ENCODE measurements around the gene PLA2G6. TPM values are rescaled to one million over a fixed set of nuclear protein-coding genes. Genes with fewer than 3 reads are reported as not detected.

Gene PLA2G6
- total RNA-seq, 2 donors from 2014 or later: 61.5 to 138 TPM

DNA sequence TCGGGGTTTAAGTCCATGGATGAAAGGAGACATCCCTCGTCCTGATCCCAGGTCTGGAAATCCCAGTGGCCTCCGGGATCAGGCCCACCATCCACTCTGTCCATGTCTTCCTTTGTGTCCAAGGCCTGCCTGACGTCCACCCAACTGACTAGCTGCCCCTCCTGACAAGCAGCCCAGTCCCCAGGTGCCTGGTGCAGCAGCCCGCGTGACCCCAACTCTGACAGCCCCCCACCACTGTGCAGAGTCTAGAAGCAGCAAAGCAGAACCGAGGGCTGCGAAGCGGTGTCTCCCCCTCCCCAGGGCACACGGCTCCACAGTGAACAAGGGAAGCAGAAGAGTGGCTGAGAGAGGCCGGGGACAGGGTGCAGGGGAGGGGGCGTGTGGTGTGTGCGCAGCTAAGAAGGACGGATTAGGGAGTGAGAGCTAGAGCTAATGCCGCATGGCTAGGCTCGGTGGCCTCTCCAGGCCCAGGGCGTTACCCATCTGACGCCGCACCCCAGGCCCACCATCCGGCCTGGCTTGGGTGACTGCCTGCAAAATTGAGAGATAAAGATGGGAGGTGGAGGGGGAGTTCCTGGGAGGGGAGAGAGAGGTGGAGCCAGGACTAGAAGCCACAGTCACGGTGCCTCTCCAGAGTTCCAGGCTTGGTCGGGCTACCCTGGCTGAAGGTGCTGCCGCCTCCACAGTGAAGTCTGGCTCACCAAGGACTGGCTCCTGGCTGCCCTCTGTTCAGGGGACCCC is 54.5 kb downstream of the PLA2G6 start:
- Histone ChIP-seq H3K27ac (no peak overlapping the region), H3K36me3 (no peaks in the 10 kb centered on the region), H3K27me3 (replicated peaks; ENCODE audit: insufficient read depth) (no peaks in the 10 kb centered on the region), H3K4me1 (replicated peaks) (no peaks in the 10 kb centered on the region), H3K4me3 (no peak overlapping the region), H3K9me3 (no peaks in the 10 kb centered on the region)
- intact Hi-C loops (cut with DNase I): no loop called here
- TF ChIP-seq POLR2AphosphoS5 (IDR thresholded peaks at IDR 0.05): no peak
- TF ChIP-seq, protein P1, sequence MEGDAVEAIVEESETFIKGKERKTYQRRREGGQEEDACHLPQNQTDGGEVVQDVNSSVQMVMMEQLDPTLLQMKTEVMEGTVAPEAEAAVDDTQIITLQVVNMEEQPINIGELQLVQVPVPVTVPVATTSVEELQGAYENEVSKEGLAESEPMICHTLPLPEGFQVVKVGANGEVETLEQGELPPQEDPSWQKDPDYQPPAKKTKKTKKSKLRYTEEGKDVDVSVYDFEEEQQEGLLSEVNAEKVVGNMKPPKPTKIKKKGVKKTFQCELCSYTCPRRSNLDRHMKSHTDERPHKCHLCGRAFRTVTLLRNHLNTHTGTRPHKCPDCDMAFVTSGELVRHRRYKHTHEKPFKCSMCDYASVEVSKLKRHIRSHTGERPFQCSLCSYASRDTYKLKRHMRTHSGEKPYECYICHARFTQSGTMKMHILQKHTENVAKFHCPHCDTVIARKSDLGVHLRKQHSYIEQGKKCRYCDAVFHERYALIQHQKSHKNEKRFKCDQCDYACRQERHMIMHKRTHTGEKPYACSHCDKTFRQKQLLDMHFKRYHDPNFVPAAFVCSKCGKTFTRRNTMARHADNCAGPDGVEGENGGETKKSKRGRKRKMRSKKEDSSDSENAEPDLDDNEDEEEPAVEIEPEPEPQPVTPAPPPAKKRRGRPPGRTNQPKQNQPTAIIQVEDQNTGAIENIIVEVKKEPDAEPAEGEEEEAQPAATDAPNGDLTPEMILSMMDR (IDR thresholded peaks at IDR 0.05): no peak
- no peak for DNase-seq (ENCODE audit: low spot score)
- 90% methylated on average over 23 of the region's 23 CpGs for WGBS

DNA sequence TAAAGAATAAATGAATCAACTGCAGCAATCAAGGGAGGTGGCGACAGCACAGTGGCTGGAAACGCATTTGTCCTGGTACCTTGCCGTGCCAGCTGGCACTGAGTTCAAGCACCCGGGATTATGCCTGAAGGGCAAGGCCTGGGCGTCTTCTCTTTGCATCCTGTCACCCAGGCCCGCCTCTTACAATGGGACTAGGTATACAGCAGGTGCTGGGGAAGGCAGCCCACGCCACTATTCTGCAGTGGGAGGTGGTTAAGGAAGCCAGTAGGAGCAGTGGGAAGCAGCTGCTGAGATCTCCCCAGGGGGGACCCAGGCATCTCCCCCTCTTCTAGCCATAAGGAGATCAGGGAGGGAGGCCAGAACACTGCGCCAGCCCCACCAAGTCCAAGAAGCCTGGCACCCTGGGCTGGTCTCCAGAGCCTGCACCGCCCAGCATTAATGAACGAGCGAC is 55.9 kb downstream of the PLA2G6 start:
- Histone ChIP-seq H3K27me3 (replicated peaks; ENCODE audit: insufficient read depth) (no peaks in the 10 kb centered on the region), H3K4me1 (replicated peaks) (no peaks in the 10 kb centered on the region), H3K4me3 (no peak overlapping the region), H3K36me3 (no peaks in the 10 kb centered on the region), H3K27ac (no peak overlapping the region), H3K9me3 (no peaks in the 10 kb centered on the region)
- WGBS: 64% methylated on average over 11 of the region's 11 CpGs
- intact Hi-C loops (cut with DNase I): no loop called here
- TF ChIP-seq POLR2A (IDR thresholded peaks at IDR 0.05): no peak
- TF ChIP-seq, protein P1 (IDR thresholded peaks at IDR 0.05): no peak
- no peak for TF ChIP-seq POLR2AphosphoS5 (IDR thresholded peaks at IDR 0.05)
- DNase-seq (ENCODE audit: low spot score): no peak

DNA sequence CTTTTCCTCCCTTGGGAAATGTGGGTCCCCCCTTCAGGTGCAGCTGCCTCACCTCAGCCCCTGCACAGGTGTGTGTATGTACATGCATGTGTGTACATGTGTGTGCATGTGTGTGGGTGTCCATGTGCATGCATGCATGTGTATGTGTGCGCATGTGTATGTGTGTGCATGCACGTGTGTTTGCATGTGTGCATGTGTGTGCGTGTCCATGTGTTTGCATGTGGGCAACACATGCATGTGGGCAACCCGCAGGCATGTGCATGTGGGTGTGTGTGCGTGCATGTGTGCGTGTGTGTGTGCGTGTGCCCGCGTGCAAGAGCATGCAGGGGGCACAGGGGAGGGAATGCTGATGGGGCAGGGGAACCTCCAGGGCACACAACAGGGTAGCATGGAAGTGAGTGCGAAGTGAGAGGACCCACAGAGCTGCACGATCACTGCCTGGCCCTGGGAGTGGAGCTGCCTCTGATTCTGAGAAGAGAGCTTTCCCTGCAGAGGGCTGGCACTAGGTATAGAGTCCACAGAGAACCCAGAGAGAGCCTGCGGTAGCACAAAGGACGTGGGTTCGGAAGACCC is 56.5 kb downstream of the PLA2G6 start:
- 93% methylated on average over 14 of the region's 14 CpGs for WGBS
- H3K4me3 ChIP-seq: no peak overlapping the region
- H3K4me1 ChIP-seq (replicated peaks): no peaks in the 10 kb centered on the region
- no peak for DNase-seq (ENCODE audit: low spot score)
- intact Hi-C loops (cut with DNase I): no loop called here
- no peaks in the 10 kb centered on the region for H3K27me3 ChIP-seq (replicated peaks; ENCODE audit: insufficient read depth)
- TF ChIP-seq, protein P1 (IDR thresholded peaks at IDR 0.05): no peak
- TF ChIP-seq POLR2A (IDR thresholded peaks at IDR 0.05) (no peak), POLR2AphosphoS5 (IDR thresholded peaks at IDR 0.05) (no peak)
- no peak overlapping the region for H3K27ac ChIP-seq
- no peaks in the 10 kb centered on the region for H3K36me3 ChIP-seq
- no peaks in the 10 kb centered on the region for H3K9me3 ChIP-seq

DNA sequence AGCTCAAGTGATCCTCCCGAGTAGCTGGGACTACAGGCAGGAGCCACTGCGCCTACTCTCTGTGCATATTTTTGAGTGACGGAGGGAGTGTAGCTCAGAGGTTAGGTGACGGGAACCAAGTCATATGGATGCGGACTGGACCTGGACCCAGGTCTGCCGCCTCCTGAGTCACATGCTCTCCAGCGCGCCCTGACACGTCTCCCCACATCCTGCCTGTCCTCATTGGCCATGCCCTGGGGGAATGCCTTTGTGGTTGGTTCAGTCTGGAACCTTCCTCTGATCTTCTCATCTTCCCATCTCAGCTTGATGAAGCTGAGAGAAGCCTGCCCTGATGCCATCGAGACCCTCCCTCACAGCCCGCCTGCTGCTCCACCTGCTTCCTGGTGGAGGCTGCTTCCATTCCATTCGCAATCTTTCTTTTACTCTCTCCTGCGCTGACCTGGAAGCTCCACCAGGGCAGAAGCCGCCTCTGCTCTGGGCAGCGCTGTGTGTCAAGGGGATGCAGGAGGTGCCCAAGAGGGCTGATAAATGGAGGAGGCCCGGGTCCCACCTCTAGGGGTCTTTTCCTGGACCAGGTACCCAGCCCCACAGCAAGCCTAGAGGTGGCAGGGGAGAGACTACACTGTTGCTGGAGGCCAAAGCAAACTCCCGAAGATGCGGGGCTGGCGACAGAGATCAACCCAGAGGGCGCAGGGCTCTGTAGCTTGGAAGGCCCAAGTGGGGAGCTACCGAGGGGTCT is 57.2 kb downstream of the PLA2G6 start:
- no peaks in the 10 kb centered on the region for H3K36me3 ChIP-seq
- no peak for DNase-seq (ENCODE audit: low spot score)
- TF ChIP-seq POLR2A (IDR thresholded peaks at IDR 0.05): no peak
- no peak for TF ChIP-seq POLR2AphosphoS5 (IDR thresholded peaks at IDR 0.05)
- TF ChIP-seq, protein P1 (IDR thresholded peaks at IDR 0.05): no peak
- WGBS: 78% methylated on average over 21 of the region's 21 CpGs
- no peaks in the 10 kb centered on the region for H3K9me3 ChIP-seq
- no peaks in the 10 kb centered on the region for H3K4me1 ChIP-seq (replicated peaks)
- no peak overlapping the region for H3K27ac ChIP-seq
- intact Hi-C loops (cut with DNase I): no loop called here
- no peaks in the 10 kb centered on the region for H3K27me3 ChIP-seq (replicated peaks; ENCODE audit: insufficient read depth)
- no peak overlapping the region for H3K4me3 ChIP-seq

Data from prostate gland (tissue), 2 donors.